ENCODE results near the gene HHATL. TPM values are rescaled to one million over a fixed set of nuclear protein-coding genes. Genes with fewer than 3 reads are reported as not detected.

HHATL gene
- total RNA-seq, 4 donors from 2014 or later: 3.5 TPM; not detected in 3

GRCh38 chr3:42688487-42689420 is 13.8 kb downstream of the HHATL start:
- peaks cover 0 to 3% of the 10 kb centered on the region in 2 donors for H3K27me3 ChIP-seq
- H3K9me3 ChIP-seq: no peaks in the 10 kb centered on the region
- WGBS, 2 donors: 84 to 89% methylated on average over 21 to 22 of the region's 22 CpGs
- no peak overlapping the region for H3K27ac ChIP-seq
- DNase-seq (ENCODE audit: low spot score in 2 of 2): no peak
- H3K4me1 ChIP-seq: peaks cover 0 to 24% (median 7%) of the 10 kb centered on the region in 4 donors
- H3K36me3 ChIP-seq: no peaks in the 10 kb centered on the region
- TF ChIP-seq, protein P1, sequence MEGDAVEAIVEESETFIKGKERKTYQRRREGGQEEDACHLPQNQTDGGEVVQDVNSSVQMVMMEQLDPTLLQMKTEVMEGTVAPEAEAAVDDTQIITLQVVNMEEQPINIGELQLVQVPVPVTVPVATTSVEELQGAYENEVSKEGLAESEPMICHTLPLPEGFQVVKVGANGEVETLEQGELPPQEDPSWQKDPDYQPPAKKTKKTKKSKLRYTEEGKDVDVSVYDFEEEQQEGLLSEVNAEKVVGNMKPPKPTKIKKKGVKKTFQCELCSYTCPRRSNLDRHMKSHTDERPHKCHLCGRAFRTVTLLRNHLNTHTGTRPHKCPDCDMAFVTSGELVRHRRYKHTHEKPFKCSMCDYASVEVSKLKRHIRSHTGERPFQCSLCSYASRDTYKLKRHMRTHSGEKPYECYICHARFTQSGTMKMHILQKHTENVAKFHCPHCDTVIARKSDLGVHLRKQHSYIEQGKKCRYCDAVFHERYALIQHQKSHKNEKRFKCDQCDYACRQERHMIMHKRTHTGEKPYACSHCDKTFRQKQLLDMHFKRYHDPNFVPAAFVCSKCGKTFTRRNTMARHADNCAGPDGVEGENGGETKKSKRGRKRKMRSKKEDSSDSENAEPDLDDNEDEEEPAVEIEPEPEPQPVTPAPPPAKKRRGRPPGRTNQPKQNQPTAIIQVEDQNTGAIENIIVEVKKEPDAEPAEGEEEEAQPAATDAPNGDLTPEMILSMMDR (IDR thresholded peaks at IDR 0.05): no peak
- TF ChIP-seq POLR2A (IDR thresholded peaks at IDR 0.05) (no peak), EP300 (IDR thresholded peaks at IDR 0.05) (no peak)
- H3K4me3 ChIP-seq: no peak overlapping the region

DNA sequence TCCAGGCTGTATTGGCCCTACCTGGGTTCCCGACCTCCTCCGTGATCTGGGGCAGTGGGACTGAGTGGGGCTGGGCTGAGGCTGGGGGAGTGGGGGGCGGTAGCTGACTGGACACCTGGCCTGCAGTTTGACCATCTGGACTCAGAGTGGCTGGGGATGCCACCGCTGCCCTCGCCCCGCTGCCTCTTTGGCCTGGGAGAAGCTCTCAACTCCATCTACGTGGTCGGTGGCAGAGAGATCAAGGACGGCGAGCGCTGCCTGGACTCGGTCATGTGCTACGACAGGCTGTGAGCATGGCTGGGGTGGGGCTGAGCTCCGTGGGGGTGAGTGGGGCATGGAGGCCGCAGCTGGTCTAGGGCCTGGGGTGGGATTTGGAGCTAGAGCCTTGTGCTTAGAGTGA is 14.6 kb downstream of the HHATL start:
- Histone ChIP-seq H3K36me3 (no peaks in the 10 kb centered on the region), H3K4me3 (no peak overlapping the region)
- 88 to 92% methylated on average over 12 to 13 of the region's 15 CpGs for WGBS, 2 donors

GRCh38 chr3:42686832-42687650 is 15.6 kb downstream of the HHATL start:
- H3K4me1 ChIP-seq: peaks cover 0 to 30% (median 10%) of the 10 kb centered on the region in 4 donors
- H3K27me3 ChIP-seq: peaks cover 0 to 3% of the 10 kb centered on the region in 2 donors
- H3K9me3 ChIP-seq: no peaks in the 10 kb centered on the region
- no peak overlapping the region for H3K4me3 ChIP-seq
- no peak for TF ChIP-seq EP300 (IDR thresholded peaks at IDR 0.05)
- TF ChIP-seq POLR2A (IDR thresholded peaks at IDR 0.05): no peak
- TF ChIP-seq, protein P1 (IDR thresholded peaks at IDR 0.05): no peak
- no peaks in the 10 kb centered on the region for H3K36me3 ChIP-seq
- peak overlapping the region in 1 of 4 donors; percentile 24 for H3K27ac ChIP-seq
- WGBS, 2 donors: 88 to 90% methylated on average over 7 of the region's 7 CpGs
- DNase-seq (ENCODE audit: low spot score in 2 of 2): no peak

More for the DNA sequence above, 14.6 kb downstream of the HHATL start:
- no peaks in the 10 kb centered on the region for H3K9me3 ChIP-seq
- no peak for TF ChIP-seq EP300 (IDR thresholded peaks at IDR 0.05)
- TF ChIP-seq, protein P1 (IDR thresholded peaks at IDR 0.05): no peak
- no peak for TF ChIP-seq POLR2A (IDR thresholded peaks at IDR 0.05)
- no peak overlapping the region for H3K27ac ChIP-seq
- no peak for DNase-seq (ENCODE audit: low spot score in 2 of 2)
- peaks cover 0 to 3% of the 10 kb centered on the region in 2 donors for H3K27me3 ChIP-seq
- peaks cover 0 to 30% (median 10%) of the 10 kb centered on the region in 4 donors for H3K4me1 ChIP-seq

GRCh38 chr3:42685891-42686820 is 16.4 kb downstream of the HHATL start:
- TF ChIP-seq, protein P1 (IDR thresholded peaks at IDR 0.05): no peak
- TF ChIP-seq POLR2A (IDR thresholded peaks at IDR 0.05): no peak
- no peak for TF ChIP-seq EP300 (IDR thresholded peaks at IDR 0.05)
- peaks cover 0 to 30% (median 10%) of the 10 kb centered on the region in 4 donors for H3K4me1 ChIP-seq
- no peaks in the 10 kb centered on the region for H3K9me3 ChIP-seq
- no peak for DNase-seq (ENCODE audit: low spot score in 2 of 2)
- peaks cover 0 to 3% of the 10 kb centered on the region in 2 donors for H3K27me3 ChIP-seq
- H3K27ac ChIP-seq: peak overlapping the region in 1 of 4 donors; percentile 83
- 48 to 49% methylated on average over 72 to 80 of the region's 80 CpGs for WGBS, 2 donors
- H3K36me3 ChIP-seq: no peaks in the 10 kb centered on the region
- H3K4me3 ChIP-seq: peak overlapping the region in 2 of 4 donors; percentile 12 to 37

Data from tibial nerve (tissue), 4 donors.